Measurements from ENCODE around the gene ZNF614. TPM values are rescaled to one million over a fixed set of nuclear protein-coding genes. Genes with fewer than 3 reads are reported as not detected.

The ZNF614 gene
- total and polyA plus RNA-seq, 10 of the 15 experiments (the other 5 are each of a cell fraction or from before 2014, with no cell fraction given): 3.9 to 16.0 (median 9.6) TPM

DNA sequence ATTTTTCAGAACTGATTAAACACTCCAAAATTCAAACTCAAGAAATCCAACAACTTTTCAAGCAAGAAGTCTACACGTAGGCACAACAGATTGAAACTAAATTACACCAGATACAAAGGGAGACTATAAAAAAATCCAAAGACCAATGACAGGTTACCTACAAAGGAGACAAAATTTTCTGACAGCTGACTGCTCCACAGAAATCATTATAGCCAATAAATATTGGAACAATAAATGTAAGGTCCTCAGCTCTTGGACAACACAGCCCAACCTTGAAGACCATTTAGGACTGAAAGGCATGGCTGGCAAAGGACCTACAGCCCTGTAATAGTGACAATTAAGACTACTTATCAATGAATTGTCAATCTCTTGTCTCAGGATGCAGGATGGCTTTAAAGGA is 57.5 kb downstream of the ZNF614 start:
- FAIRE-seq (no peak), DNase-seq (ENCODE audit: low read depth, low spot score) (no peak), ATAC-seq (no peak)
- TF ChIP-seq POLR2A (IDR thresholded peaks at IDR 0.05; ENCODE audit: low read depth, low read length) (no peak), TARDBP (IDR thresholded peaks at IDR 0.05; ENCODE audit: borderline replicate concordance) (no peak), EP300 (IDR thresholded peaks at IDR 0.05; ENCODE audit: borderline replicate concordance in 1 of 2, control insufficient read depth in 1 of 2, low read depth in 2 of 2, low read length in 2 of 2) (no peak), YY1 (IDR thresholded peaks at IDR 0.05; ENCODE audit: low read depth, low read length) (no peak), ZNF207 (IDR thresholded peaks at IDR 0.05; ENCODE audit: borderline replicate concordance) (no peak), ESRRA (IDR thresholded peaks at IDR 0.05; ENCODE audit: low read length) (no peak)
- Histone ChIP-seq H4K20me1 (ENCODE audit: control insufficient read depth, insufficient read depth) (no peaks in the 10 kb centered on the region), H3K79me2 (ENCODE audit: control insufficient read depth, insufficient read depth, low read length) (no peaks in the 10 kb centered on the region), H3K36me3 (ENCODE audit: control insufficient read depth in 2 of 2, insufficient read depth in 2 of 2, low read length in 1 of 2) (peaks cover 10 to 42% of the 10 kb centered on the region in 2 experiments), H3K27ac (ENCODE audit: control insufficient read depth, insufficient read depth) (no peak overlapping the region), H3K9ac (ENCODE audit: control insufficient read depth, insufficient read depth, low read length) (no peak overlapping the region), H3K27me3 (replicated peaks in 1 of 2; ENCODE audit: control insufficient read depth in 2 of 2, insufficient read depth in 2 of 2, low read length in 1 of 2) (no peaks in the 10 kb centered on the region), H3K4me1 (ENCODE audit: control insufficient read depth, insufficient read depth, low read length) (no peaks in the 10 kb centered on the region), H3K4me3 (no peak overlapping the region), H2AFZ (ENCODE audit: control insufficient read depth, low read depth, low read length) (no peak overlapping the region), H3K4me2 (ENCODE audit: control insufficient read depth, insufficient read depth) (no peak overlapping the region), H3K9me3 (replicated peaks; ENCODE audit: control insufficient read depth, insufficient read depth, low read length) (peaks cover 50% of the 10 kb centered on the region)
- WGBS (ENCODE audit: insufficient coverage, insufficient replicate concordance, low lambda C conversion rate, missing lambda C conversion rate): 97% methylated on average over 1 of the region's 1 CpG
- CTCF ChIA-PET: interaction anchor here (0.5 kb wide), 1 partner anchor 31 kb away, joined by 4 read pairs; no protein-coding TSS in a partner anchor
- no TSS peak for BruUV-seq (replicated peaks)
- SMC1A ChIA-PET (ENCODE audit: uncharacterized antibody, unreplicated experiment): no interaction called here
- POLR2A ChIA-PET: no interaction called here
- intact Hi-C loops (cut with micrococcal nuclease; ENCODE audit: unreplicated experiment) (no loop called here), in situ Hi-C loops (cut with MboI) (no loop called here)
- RAD21 ChIA-PET (ENCODE audit: unreplicated experiment): no interaction called here

DNA sequence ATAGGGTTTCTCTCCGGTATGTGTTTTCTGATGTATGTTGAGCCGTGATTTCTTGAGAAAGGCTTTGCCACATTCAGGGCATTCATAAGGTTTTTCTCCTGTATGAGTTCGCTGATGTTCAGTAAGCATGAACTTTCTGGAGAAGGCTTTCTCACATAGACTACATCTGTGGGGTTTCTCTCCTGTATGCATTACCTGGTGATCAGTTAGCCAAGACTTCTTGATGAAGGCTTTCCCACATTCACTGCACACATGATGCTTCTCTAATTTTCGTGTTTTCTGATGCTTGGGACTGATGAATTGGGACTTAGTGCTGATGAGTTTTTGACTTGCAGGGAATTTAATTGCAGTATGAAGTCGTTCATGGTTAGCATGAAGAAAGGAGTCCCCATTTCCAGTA is 62.6 kb downstream of the ZNF614 start:
- no peak overlapping the region for H3K9ac ChIP-seq (ENCODE audit: control insufficient read depth, insufficient read depth, low read length)
- no peaks in the 10 kb centered on the region for H3K79me2 ChIP-seq (ENCODE audit: control insufficient read depth, insufficient read depth, low read length)
- no peak overlapping the region for H3K4me3 ChIP-seq
- FAIRE-seq: no peak
- no peak overlapping the region for H3K4me2 ChIP-seq (ENCODE audit: control insufficient read depth, insufficient read depth)
- RAD21 ChIA-PET (ENCODE audit: unreplicated experiment): no interaction called here
- DNase-seq (ENCODE audit: low read depth, low spot score): no peak
- BruUV-seq (replicated peaks): TSS peak; percentile 37
- ATAC-seq: no peak
- H3K4me1 ChIP-seq (ENCODE audit: control insufficient read depth, insufficient read depth, low read length): no peaks in the 10 kb centered on the region
- H3K27ac ChIP-seq (ENCODE audit: control insufficient read depth, insufficient read depth): no peak overlapping the region
- H3K9me3 ChIP-seq (replicated peaks; ENCODE audit: control insufficient read depth, insufficient read depth, low read length): peaks cover 33% of the 10 kb centered on the region
- intact Hi-C loops (cut with micrococcal nuclease; ENCODE audit: unreplicated experiment) (no loop called here), in situ Hi-C loops (cut with MboI) (no loop called here)
- 95% methylated on average over 5 of the region's 5 CpGs for WGBS (ENCODE audit: insufficient coverage, insufficient replicate concordance, low lambda C conversion rate, missing lambda C conversion rate)
- H4K20me1 ChIP-seq (ENCODE audit: control insufficient read depth, insufficient read depth): no peaks in the 10 kb centered on the region
- H2AFZ ChIP-seq (ENCODE audit: control insufficient read depth, low read depth, low read length): no peak overlapping the region
- SMC1A ChIA-PET (ENCODE audit: uncharacterized antibody, unreplicated experiment): no interaction called here
- POLR2A ChIA-PET: no interaction called here
- H3K36me3 ChIP-seq (ENCODE audit: control insufficient read depth in 2 of 2, insufficient read depth in 2 of 2, low read length in 1 of 2): peaks cover 14 to 37% of the 10 kb centered on the region in 2 experiments
- H3K27me3 ChIP-seq (replicated peaks in 1 of 2; ENCODE audit: control insufficient read depth in 2 of 2, insufficient read depth in 2 of 2, low read length in 1 of 2): no peaks in the 10 kb centered on the region
- CTCF ChIA-PET: interaction anchor here (0.5 kb wide), 1 partner anchor 282 kb away, joined by 3 read pairs; no protein-coding TSS in a partner anchor
- TF ChIP-seq IRF4 (IDR thresholded peaks at IDR 0.05; ENCODE audit: low read depth, low read length) (no peak), ZNF687 (IDR thresholded peaks at IDR 0.05) (no peak), MXI1 (IDR thresholded peaks at IDR 0.05; ENCODE audit: low read depth, low read length) (no peak), PKNOX1 (IDR thresholded peaks at IDR 0.05) (no peak), POLR2AphosphoS5 (IDR thresholded peaks at IDR 0.05; ENCODE audit: low read length) (no peak), BMI1 (IDR thresholded peaks at IDR 0.05; ENCODE audit: borderline replicate concordance) (no peak), MEF2B (IDR thresholded peaks at IDR 0.05; ENCODE audit: partially characterized antibody, poor library complexity, severe bottlenecking) (no peak), KLF5 (IDR thresholded peaks at IDR 0.05; ENCODE audit: partially characterized antibody) (no peak), ZNF217 (IDR thresholded peaks at IDR 0.05) (no peak)

All from GM12878 (cell line).